Tibial nerve (tissue), 4 donors: ENCODE data around the gene TEAD4. TPM values are rescaled to one million over a fixed set of nuclear protein-coding genes. Genes with fewer than 3 reads are reported as not detected.
A peak's percentile ranks its signal among the peaks of the same experiment; 100 is the strongest.

Source experiments
- DNase-seq, 2 donors: peaks; one replicate each; pipeline ENCODE4 v3.0.0-alpha.2; 2019; ENCODE audit warnings: low spot score in 2 of 2
- H3K27ac ChIP-seq, 4 donors: fragments of 200-600 bp; sonication (generic) in 3 of 4; one replicate each; pipeline ENCODE4 v1.5.1; 2017 to 2019; ENCODE audit warnings: mild to moderate bottlenecking in 1 of 4
- H3K27me3 ChIP-seq, 2 donors: fragments of 200-600 bp; sonication (generic) in 1 of 2; one replicate each; pipeline versions ENCODE4 v1.5.1 to v1.6.0; 2017 to 2019
- H3K36me3 ChIP-seq, 3 donors: fragments of 200-600 bp; sonication (generic); one replicate each; pipeline ENCODE4 v1.5.1; 2018 to 2019
- H3K4me1 ChIP-seq, 4 donors: fragments of 200-600 bp; sonication (generic) in 3 of 4; one replicate each; pipeline ENCODE4 v1.5.1; 2017 to 2019
- H3K4me3 ChIP-seq, 4 donors: fragments of 200-600 bp; sonication (generic) in 3 of 4; one replicate each; pipeline ENCODE4 v1.5.1; 2017 to 2019; ENCODE audit warnings: mild to moderate bottlenecking in 1 of 4, moderate library complexity in 1 of 4
- H3K9me3 ChIP-seq, 4 donors: fragments of 200-600 bp; sonication (generic) in 3 of 4; one replicate each; pipeline ENCODE4 v1.5.1; 2017 to 2019
- EP300 ChIP-seq, 2 donors: sonication (generic); formaldehyde crosslinking; IDR thresholded peaks; one replicate each; pipeline ENCODE4 v1.6.1; 2017; ENCODE audit warnings: antibody characterized with exemption in 2 of 2, mild to moderate bottlenecking in 1 of 2
- POLR2A ChIP-seq, 2 donors: fragments of 450-650 bp; IDR thresholded peaks; one replicate each; pipeline ENCODE4 v1.6.1; 2017; ENCODE audit warnings: antibody characterized with exemption in 2 of 2, mild to moderate bottlenecking in 2 of 2, moderate library complexity in 2 of 2
- WGBS, 2 donors: methylation state at CpG; one replicate each; pipeline ENCODE4 v1.1.5; 2018; 5-methylcytosine and 5-hydroxymethylcytosine counted together
- total RNA-seq, 4 donors: library from RNA; depleted of rRNA; stranded (reverse); fragments of >200 nt; gene quantifications; one replicate each; pipeline ENCODE4 v1.1.0, GENCODE V29; 2016
- TF ChIP-seq, protein P1 (sequence below), 5 experiments: fragments of 200-600 bp in 3 of 5; fragments of 450-650 bp in 2 of 5; sonication (generic) in 3 of 5; IDR thresholded peaks; one replicate each; pipeline ENCODE4 v1.5.1; 2016 to 2019; ENCODE audit warnings: antibody characterized with exemption in 5 of 5, mild to moderate bottlenecking in 3 of 5, moderate library complexity in 2 of 5

The TEAD4 gene
- total RNA-seq, 4 donors from 2014 or later: 17.2 to 34.2 (median 23.5) TPM

DNA sequence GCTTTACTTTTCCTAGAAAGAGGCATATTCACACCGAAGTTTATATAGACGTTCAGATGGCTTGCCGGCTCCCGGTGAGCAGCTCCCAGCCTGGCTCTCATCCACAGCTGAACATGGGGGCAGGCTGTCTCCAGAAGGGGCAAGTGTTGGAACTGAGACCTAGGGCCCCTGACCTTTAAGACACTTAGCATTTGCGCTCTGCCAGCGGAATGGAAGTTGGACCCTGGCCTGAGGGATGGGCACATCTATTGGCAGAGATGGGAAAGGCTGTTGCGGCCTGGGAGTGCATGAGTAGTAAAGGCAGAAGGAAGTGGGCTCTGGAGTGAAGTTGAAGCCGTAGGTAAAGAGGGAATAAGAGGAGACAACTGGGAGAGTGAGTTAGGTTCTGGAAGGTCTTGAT lies 63.8 kb downstream of the TEAD4 start:
- 81 to 83% methylated on average over 8 of the region's 8 CpGs for WGBS, 2 donors
- peaks cover 0 to 46% (median 0%) of the 10 kb centered on the region in 3 donors for H3K36me3 ChIP-seq
- H3K9me3 ChIP-seq: no peaks in the 10 kb centered on the region
- no peak for DNase-seq
- TF ChIP-seq EP300 (IDR thresholded peaks at IDR 0.05): no peak
- TF ChIP-seq POLR2A (IDR thresholded peaks at IDR 0.05): no peak
- TF ChIP-seq, protein P1, sequence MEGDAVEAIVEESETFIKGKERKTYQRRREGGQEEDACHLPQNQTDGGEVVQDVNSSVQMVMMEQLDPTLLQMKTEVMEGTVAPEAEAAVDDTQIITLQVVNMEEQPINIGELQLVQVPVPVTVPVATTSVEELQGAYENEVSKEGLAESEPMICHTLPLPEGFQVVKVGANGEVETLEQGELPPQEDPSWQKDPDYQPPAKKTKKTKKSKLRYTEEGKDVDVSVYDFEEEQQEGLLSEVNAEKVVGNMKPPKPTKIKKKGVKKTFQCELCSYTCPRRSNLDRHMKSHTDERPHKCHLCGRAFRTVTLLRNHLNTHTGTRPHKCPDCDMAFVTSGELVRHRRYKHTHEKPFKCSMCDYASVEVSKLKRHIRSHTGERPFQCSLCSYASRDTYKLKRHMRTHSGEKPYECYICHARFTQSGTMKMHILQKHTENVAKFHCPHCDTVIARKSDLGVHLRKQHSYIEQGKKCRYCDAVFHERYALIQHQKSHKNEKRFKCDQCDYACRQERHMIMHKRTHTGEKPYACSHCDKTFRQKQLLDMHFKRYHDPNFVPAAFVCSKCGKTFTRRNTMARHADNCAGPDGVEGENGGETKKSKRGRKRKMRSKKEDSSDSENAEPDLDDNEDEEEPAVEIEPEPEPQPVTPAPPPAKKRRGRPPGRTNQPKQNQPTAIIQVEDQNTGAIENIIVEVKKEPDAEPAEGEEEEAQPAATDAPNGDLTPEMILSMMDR (IDR thresholded peaks at IDR 0.05): no peak
- no peak overlapping the region for H3K27ac ChIP-seq
- no peak overlapping the region for H3K4me3 ChIP-seq
- no peaks in the 10 kb centered on the region for H3K4me1 ChIP-seq
- no peaks in the 10 kb centered on the region for H3K27me3 ChIP-seq

DNA sequence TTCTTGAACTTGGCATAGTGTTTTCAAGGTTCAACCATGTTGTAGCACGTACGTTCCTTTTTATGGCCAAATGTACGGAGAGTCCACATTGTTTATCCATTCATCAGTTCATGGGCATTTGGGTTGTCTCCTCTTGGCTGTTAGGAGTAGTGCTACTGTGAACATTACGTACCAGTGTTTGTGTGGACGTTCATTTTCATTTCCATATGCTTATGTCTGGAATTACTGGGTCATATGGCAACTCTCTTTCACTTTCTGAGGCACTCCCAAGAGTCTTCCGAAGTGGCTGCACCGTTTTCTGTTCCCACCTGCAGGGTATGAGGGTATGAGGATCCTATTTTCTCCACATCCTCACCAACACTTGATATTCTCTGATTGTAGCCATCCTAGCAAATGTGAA lies 68.9 kb downstream of the TEAD4 start:
- Histone ChIP-seq H3K27me3 (no peaks in the 10 kb centered on the region), H3K9me3 (no peaks in the 10 kb centered on the region), H3K4me3 (no peak overlapping the region), H3K4me1 (no peaks in the 10 kb centered on the region), H3K36me3 (peaks cover 0 to under 1% (median 0%) of the 10 kb centered on the region in 3 donors), H3K27ac (no peak overlapping the region)
- no peak for DNase-seq
- TF ChIP-seq POLR2A (IDR thresholded peaks at IDR 0.05): no peak
- TF ChIP-seq, protein P1 (IDR thresholded peaks at IDR 0.05): no peak
- TF ChIP-seq EP300 (IDR thresholded peaks at IDR 0.05): no peak
- 77 to 79% methylated on average over 7 of the region's 7 CpGs for WGBS, 2 donors

DNA sequence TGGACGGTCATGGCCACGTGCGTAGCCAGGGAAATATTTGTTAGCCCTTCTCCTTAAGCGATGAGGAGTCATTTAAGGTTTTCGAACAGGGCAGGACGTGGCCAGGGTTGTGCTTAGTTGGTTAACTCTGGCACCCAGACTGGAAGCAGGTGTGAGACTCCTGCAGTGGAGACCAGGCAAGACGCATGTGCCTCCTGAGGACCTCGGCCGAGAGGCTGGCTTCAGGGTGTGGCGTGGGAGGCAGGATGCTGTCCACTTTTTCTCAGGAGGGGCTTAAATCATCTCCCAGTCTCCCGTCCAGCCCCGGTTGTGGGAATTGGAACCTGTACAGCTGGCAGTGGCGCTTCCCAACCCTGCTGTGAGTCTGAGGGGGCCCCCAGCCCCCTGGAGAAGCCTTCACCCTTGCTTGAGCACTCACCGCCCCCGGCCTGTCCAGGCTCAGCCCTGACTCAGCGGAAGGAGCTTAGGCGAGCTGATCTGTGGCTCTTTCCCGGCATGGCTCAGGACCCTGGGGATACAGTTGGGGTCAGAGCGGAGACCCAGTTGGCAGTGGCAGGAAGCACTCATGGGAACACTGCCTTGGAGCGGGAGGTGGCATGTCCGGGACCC lies 71.7 kb downstream of the TEAD4 start:
- Histone ChIP-seq H3K27me3 (no peaks in the 10 kb centered on the region), H3K4me3 (no peak overlapping the region), H3K9me3 (no peaks in the 10 kb centered on the region), H3K27ac (no peak overlapping the region), H3K36me3 (no peaks in the 10 kb centered on the region), H3K4me1 (peaks cover 0 to 12% (median 0%) of the 10 kb centered on the region in 4 donors)
- TF ChIP-seq, protein P1 (IDR thresholded peaks at IDR 0.05): no peak
- TF ChIP-seq POLR2A (IDR thresholded peaks at IDR 0.05) (no peak), EP300 (IDR thresholded peaks at IDR 0.05) (no peak)
- WGBS, 2 donors: 68 to 74% methylated on average over 14 to 18 of the region's 21 CpGs
- DNase-seq: no peak

DNA sequence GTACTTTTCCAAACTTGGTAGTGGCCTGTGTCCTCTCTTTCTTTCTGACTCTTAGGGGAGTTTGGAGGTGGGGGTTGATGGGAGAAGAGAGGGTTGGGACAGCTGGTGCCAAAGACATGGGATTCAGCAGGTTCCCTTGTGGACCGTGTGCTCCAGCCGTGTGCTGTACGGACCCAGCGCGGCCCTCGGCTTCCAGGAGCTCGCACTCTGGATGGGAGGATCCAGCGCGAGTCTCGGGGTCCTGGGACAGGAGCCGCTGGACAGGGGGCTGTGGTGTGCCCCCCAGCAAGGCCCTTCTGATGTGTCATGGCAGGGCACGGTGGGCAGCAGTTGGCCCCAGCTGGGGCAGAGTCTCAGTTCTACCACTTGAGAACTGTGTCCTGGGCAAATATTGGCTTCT lies 73.0 kb downstream of the TEAD4 start:
- Histone ChIP-seq H3K36me3 (no peaks in the 10 kb centered on the region), H3K27me3 (no peaks in the 10 kb centered on the region), H3K4me3 (no peak overlapping the region), H3K4me1 (peaks cover 0 to 21% (median 0%) of the 10 kb centered on the region in 4 donors), H3K9me3 (no peaks in the 10 kb centered on the region), H3K27ac (peak overlapping the region in 2 of 4 donors; percentile 18 to 86)
- 83 to 90% methylated on average over 12 of the region's 12 CpGs for WGBS, 2 donors
- DNase-seq: no peak
- TF ChIP-seq, protein P1 (IDR thresholded peaks at IDR 0.05): no peak
- TF ChIP-seq POLR2A (IDR thresholded peaks at IDR 0.05): no peak

DNA sequence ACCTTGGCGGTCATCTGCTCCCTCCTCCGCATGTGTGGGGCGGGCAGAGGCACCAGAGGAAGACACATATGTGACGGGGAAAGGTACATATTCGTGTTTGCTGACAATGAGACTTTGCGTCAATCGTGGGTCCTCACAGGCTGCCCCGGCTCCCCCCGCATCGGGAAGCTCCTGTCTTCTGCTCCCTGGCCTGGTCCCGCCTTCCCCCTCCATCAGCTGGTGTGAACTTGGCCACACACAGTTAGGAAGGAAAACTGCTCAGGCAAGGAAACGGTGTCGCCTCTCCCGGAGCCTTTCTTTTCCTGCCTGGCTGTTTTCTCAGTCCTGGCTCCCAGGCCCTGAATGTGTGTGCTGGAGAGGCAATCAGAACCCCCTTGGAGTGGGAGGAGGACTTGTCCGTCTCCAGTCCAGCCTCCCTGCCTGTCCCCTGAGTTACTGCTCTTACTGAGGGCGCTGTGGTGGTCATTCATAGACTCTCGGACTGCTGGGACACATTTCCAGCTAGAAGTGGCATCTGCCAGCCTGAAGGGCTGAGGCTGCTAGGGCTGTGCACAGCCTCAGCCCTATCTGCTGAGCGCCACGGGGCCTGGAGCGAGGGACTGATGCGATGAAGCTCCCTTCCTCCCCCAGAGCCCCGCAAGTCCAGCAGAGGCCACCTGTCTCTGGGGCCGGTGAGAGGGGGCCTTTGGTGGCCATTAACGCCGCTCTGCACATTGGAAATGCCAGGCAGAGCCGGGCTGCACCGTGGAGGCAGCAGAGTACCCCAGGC lies 73.8 kb downstream of the TEAD4 start:
- H3K27me3 ChIP-seq: no peaks in the 10 kb centered on the region
- peaks cover 0 to 21% (median 0%) of the 10 kb centered on the region in 4 donors for H3K4me1 ChIP-seq
- no peak overlapping the region for H3K4me3 ChIP-seq
- peak overlapping the region in 3 of 4 donors; percentile 4 to 86 (median 40) for H3K27ac ChIP-seq
- WGBS, 2 donors: 63 to 73% methylated on average over 25 to 27 of the region's 27 CpGs
- H3K36me3 ChIP-seq: peaks cover 0 to 3% (median 0%) of the 10 kb centered on the region in 3 donors
- no peaks in the 10 kb centered on the region for H3K9me3 ChIP-seq
- no peak for DNase-seq
- TF ChIP-seq, protein P1 (IDR thresholded peaks at IDR 0.05): no peak
- TF ChIP-seq POLR2A (IDR thresholded peaks at IDR 0.05) (no peak), EP300 (IDR thresholded peaks at IDR 0.05) (peak in 1 of 2 donors; percentile 21)
